IPS-15b (cell line): Measurements from ENCODE around the gene DSC3.

Experiments used
- H3K27me3 ChIP-seq: one replicate; pipeline ENCODE4 v1.6.1; 2013; ENCODE audit warnings: low read length; ENCODE audit not compliant: control insufficient read depth, insufficient read depth
- H3K36me3 ChIP-seq: one replicate; pipeline ENCODE4 v1.6.1; 2013; ENCODE audit warnings: low read length; ENCODE audit not compliant: control insufficient read depth, insufficient read depth
- H3K4me1 ChIP-seq: one replicate; pipeline ENCODE4 v1.6.1; 2013; ENCODE audit warnings: mild to moderate bottlenecking, low read length; ENCODE audit not compliant: control insufficient read depth, insufficient read depth
- H3K4me3 ChIP-seq: one replicate; pipeline ENCODE4 v1.5.1; 2013; ENCODE audit warnings: low read depth, low read length
- H3K9ac ChIP-seq: one replicate; pipeline ENCODE4 v1.6.1; 2013; ENCODE audit warnings: low read depth, mild to moderate bottlenecking, low read length
- H3K9me3 ChIP-seq: one replicate; pipeline ENCODE4 v1.6.1; 2013; ENCODE audit warnings: mild to moderate bottlenecking, low read length; ENCODE audit not compliant: control insufficient read depth, insufficient read depth

DSC3 gene

DNA sequence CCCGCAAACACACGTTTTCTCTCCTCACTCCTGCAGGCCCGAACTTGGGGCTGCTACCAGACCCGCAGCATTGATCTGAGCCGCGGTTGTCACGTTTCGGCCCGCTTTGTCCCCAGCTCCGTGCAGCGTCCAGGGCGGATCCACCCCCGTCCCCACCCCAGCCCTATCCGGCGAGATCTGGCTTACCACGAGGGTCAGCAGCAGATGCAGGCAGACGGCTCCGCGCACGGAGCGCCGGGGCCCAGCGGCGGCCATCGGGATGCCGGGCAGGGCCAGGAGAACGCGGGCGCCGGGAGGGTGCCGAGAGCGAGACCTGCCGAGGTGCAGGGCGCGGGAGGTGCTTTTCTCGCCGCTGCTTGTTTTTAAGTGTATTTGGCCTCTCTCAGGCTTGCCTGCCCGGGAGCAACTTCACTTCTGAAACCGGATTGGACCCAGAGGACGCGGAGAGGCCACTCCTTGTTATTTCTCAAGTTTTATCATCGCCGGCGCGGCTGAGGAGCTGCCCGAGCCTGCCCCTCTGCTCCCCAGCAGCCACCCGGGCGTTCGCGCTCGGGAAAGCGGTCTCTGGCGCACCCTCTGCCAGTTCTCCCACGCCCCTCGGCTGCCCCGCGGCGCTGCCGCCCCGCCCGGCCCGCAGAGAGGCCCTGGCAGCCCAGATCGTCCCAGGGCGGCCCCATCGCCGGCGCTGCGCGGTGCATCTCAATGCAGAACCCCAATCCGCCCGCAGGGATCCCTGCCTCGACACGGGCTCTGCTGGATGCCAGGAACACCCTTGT lies at the start of gene DSC3:
Gene DSC3 (minus strand): TSS at position 337 of the 776 bp plus-strand sequence. CDS start 82 bp downstream, at position 255.
- Histone ChIP-seq H3K9me3 (no peaks in the 10 kb centered on the region), H3K4me1 (peaks cover 11% of the 10 kb centered on the region), H3K9ac (peak within 1 kb of the TSS; percentile 70), H3K36me3 (no peaks in the 10 kb centered on the region), H3K4me3 (peak within 1 kb of the TSS; percentile 71), H3K27me3 (peaks cover 62% of the 10 kb centered on the region)

DNA sequence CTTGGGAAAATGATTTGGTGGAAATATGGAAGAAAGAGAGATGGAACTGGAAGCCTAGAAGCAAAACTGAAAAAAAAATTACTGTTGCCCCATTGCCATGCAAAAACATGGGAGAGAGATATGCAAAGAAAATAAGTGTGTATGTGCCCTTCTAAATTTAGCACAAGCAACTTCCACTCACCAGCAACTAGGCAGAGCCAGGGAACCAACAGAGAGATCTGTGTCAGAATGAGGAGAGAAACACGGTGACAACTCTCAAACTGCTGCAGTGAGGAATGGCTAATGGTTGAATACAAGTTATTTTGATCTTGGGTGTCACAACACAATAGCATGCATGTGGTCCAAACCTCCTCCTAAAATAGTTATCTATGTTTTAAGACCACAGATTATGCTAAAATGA lies 48.8 kb upstream of the DSC3 start:
- Histone ChIP-seq H3K36me3 (peaks cover 3% of the 10 kb centered on the region), H3K27me3 (no peaks in the 10 kb centered on the region), H3K4me1 (no peaks in the 10 kb centered on the region), H3K9ac (no peak overlapping the region), H3K4me3 (no peak overlapping the region), H3K9me3 (no peaks in the 10 kb centered on the region)

- no peaks in the 10 kb centered on the region for H3K27me3 ChIP-seq
- H3K9ac ChIP-seq = no peak overlapping the region
- no peak overlapping the region for H3K4me3 ChIP-seq
- no peaks in the 10 kb centered on the region for H3K9me3 ChIP-seq
- peaks cover 3% of the 10 kb centered on the region for H3K36me3 ChIP-seq
- no peaks in the 10 kb centered on the region for H3K4me1 ChIP-seq
These were observed 46.0 kb upstream of the DSC3 start for GRCh38 chr18:31088532-31088931.

- H3K4me1 ChIP-seq = no peaks in the 10 kb centered on the region
- no peaks in the 10 kb centered on the region for H3K9me3 ChIP-seq
- H3K9ac ChIP-seq = no peak overlapping the region
- peaks cover 3% of the 10 kb centered on the region for H3K36me3 ChIP-seq
- no peak overlapping the region for H3K4me3 ChIP-seq
- H3K27me3 ChIP-seq = no peaks in the 10 kb centered on the region
These were observed 37.4 kb upstream of the DSC3 start for GRCh38 chr18:31079973-31080372.

- H3K9me3 ChIP-seq = no peaks in the 10 kb centered on the region
- H3K27me3 ChIP-seq = no peaks in the 10 kb centered on the region
- no peaks in the 10 kb centered on the region for H3K4me1 ChIP-seq
- no peak overlapping the region for H3K9ac ChIP-seq
- H3K36me3 ChIP-seq = peaks cover 7% of the 10 kb centered on the region
- H3K4me3 ChIP-seq = no peak overlapping the region
These were observed 35.3 kb upstream of the DSC3 start for GRCh38 chr18:31077878-31078277.

- Histone ChIP-seq H3K36me3 (peaks cover 9% of the 10 kb centered on the region), H3K4me1 (no peaks in the 10 kb centered on the region), H3K27me3 (no peaks in the 10 kb centered on the region), H3K4me3 (no peak overlapping the region), H3K9ac (no peak overlapping the region), H3K9me3 (no peaks in the 10 kb centered on the region)
These were observed 29.6 kb upstream of the DSC3 start for GRCh38 chr18:31072175-31072574.

- Histone ChIP-seq H3K4me1 (no peaks in the 10 kb centered on the region), H3K9ac (no peak overlapping the region), H3K36me3 (peaks cover 9% of the 10 kb centered on the region), H3K27me3 (no peaks in the 10 kb centered on the region), H3K4me3 (no peak overlapping the region), H3K9me3 (no peaks in the 10 kb centered on the region)
These were observed 27.7 kb upstream of the DSC3 start for GRCh38 chr18:31070206-31070605.

GRCh38 chr18:31066266-31066665 lies 23.7 kb upstream of the DSC3 start:
- H3K4me1 ChIP-seq = no peaks in the 10 kb centered on the region
- no peak overlapping the region for H3K4me3 ChIP-seq
- no peaks in the 10 kb centered on the region for H3K9me3 ChIP-seq
- no peaks in the 10 kb centered on the region for H3K27me3 ChIP-seq
- H3K9ac ChIP-seq = no peak overlapping the region
- peaks cover 3% of the 10 kb centered on the region for H3K36me3 ChIP-seq

DNA sequence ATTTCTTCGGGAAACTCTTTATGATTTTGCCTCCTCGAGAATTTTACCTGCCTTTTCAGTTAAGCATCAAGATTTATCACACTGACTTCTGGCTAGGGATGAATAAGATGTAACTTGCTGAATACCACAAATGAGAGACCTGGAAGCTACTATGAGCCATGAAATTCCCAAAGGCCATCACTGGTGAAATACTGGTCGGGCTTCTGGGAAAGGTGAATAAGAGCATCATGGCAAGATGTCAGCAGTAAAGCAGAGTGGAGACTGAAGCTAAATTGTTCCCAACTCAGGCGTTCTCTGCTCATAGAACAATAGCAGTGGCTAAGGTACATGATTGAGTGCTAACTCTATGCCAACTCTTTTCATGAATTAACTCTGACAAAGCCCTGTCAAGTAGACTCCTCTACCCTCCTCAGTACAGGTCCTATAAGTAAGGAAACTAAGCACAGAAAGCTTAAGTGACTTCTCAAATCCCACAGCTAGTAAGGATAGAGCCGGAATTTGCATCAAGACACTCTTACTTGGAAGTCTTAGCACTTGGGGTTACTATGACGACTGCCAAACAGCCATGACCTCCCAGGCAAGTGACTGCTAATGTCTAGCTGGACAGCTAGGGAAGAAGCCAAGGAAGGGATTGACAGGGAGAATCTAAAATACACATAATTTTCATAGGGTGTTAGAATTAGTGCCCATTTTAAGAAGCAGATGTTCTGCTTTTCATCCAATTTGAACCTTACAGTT lies 22.7 kb upstream of the DSC3 start:
- no peak overlapping the region for H3K9ac ChIP-seq
- H3K9me3 ChIP-seq = no peaks in the 10 kb centered on the region
- H3K36me3 ChIP-seq = peaks cover 2% of the 10 kb centered on the region
- no peak overlapping the region for H3K4me3 ChIP-seq
- no peaks in the 10 kb centered on the region for H3K27me3 ChIP-seq
- no peaks in the 10 kb centered on the region for H3K4me1 ChIP-seq

GRCh38 chr18:31064130-31064529 lies 21.6 kb upstream of the DSC3 start:
- H3K9ac ChIP-seq = no peak overlapping the region
- H3K27me3 ChIP-seq = no peaks in the 10 kb centered on the region
- H3K9me3 ChIP-seq = no peaks in the 10 kb centered on the region
- no peak overlapping the region for H3K4me3 ChIP-seq
- no peaks in the 10 kb centered on the region for H3K4me1 ChIP-seq
- H3K36me3 ChIP-seq = no peaks in the 10 kb centered on the region

DNA sequence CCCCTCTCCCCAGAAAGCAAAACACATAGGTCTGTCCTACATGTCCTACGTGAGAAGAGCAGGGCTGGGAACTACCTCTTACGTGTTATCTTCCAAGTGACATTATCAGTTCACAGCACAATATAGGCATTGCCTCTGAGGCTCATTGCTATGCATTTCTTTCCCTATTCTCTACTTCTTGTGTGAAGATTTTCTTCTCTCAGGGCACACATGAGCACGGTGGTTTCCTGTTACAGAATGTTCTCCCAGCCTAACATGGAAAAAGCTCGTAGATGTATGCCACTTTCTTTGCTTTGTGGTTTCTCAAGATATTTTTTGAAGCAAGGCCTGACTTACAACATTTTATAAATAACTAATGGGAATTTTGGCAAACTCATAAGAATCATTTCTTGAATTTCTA lies 19.4 kb upstream of the DSC3 start:
- Histone ChIP-seq H3K9me3 (no peaks in the 10 kb centered on the region), H3K36me3 (no peaks in the 10 kb centered on the region), H3K4me1 (peaks cover 1% of the 10 kb centered on the region), H3K4me3 (no peak overlapping the region), H3K9ac (no peak overlapping the region), H3K27me3 (no peaks in the 10 kb centered on the region)

DNA sequence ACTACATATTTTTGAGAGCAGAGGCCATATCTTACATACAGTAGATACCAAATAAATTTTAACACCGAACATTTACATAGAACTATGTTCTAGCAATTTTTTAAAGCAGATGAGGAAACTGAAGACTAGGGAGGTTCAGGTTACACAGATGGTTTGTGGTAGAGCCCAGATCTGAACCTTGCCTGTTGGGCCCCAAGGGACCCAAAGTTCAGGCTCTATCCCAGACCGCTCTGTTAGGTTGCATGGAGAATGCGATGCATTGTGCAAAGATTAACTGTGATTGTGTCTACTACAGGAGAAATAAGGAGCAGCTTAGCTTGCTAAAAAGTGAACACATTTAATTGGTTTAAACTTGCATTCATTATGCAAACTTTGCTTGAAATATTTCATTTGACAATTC lies 16.4 kb upstream of the DSC3 start:
- Histone ChIP-seq H3K4me3 (no peak overlapping the region), H3K27me3 (no peaks in the 10 kb centered on the region), H3K4me1 (peaks cover 6% of the 10 kb centered on the region), H3K9ac (no peak overlapping the region), H3K36me3 (no peaks in the 10 kb centered on the region), H3K9me3 (no peaks in the 10 kb centered on the region)
